Measurements from ENCODE around the gene DCAF6.
A peak's percentile ranks its signal among the peaks of the same experiment; 100 is the strongest.

The DCAF6 gene

GRCh38 chr1:168112673-168113305 lies 176.3 kb downstream of the DCAF6 start:
- peak; percentile 86 for DNase-seq (ENCODE audit: low read depth, low spot score)
- in situ Hi-C loops (cut with HindIII; ENCODE audit: low sequenced_read_pairs): no loop called here
- no peak overlapping the region for H3K4me3 ChIP-seq (ENCODE audit: low read depth, low read length)

DNA sequence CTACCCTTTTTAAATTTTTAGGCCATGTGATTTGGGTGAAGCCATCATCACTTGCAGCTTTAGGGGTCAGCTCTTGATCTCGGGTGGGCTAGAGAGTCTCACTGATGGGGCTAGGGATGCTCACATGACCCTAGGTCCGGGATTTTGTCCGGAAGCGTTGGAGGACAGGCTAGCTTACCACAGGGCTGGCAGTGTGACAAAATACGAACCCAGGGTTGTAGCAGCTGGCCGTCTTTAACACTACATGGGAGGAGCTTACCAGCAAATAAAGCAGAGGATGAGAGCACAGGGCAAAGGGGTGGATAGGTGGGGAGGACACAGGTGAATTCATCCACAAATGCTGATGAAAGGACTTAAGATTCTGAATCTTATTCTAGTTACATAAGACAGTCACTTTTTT lies 178.4 kb downstream of the DCAF6 start:
- in situ Hi-C loops (cut with HindIII; ENCODE audit: low sequenced_read_pairs): no loop called here
- TF ChIP-seq, protein P1, sequence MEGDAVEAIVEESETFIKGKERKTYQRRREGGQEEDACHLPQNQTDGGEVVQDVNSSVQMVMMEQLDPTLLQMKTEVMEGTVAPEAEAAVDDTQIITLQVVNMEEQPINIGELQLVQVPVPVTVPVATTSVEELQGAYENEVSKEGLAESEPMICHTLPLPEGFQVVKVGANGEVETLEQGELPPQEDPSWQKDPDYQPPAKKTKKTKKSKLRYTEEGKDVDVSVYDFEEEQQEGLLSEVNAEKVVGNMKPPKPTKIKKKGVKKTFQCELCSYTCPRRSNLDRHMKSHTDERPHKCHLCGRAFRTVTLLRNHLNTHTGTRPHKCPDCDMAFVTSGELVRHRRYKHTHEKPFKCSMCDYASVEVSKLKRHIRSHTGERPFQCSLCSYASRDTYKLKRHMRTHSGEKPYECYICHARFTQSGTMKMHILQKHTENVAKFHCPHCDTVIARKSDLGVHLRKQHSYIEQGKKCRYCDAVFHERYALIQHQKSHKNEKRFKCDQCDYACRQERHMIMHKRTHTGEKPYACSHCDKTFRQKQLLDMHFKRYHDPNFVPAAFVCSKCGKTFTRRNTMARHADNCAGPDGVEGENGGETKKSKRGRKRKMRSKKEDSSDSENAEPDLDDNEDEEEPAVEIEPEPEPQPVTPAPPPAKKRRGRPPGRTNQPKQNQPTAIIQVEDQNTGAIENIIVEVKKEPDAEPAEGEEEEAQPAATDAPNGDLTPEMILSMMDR (IDR thresholded peaks at IDR 0.05; ENCODE audit: low read depth, low read length): no peak

More at GRCh38 chr1:168112673-168113305, 176.3 kb downstream of the DCAF6 start:
- TF ChIP-seq, protein P1 (IDR thresholded peaks at IDR 0.05; ENCODE audit: low read depth, low read length): no peak

GRCh38 chr1:168116327-168116799 lies 179.9 kb downstream of the DCAF6 start:
- H3K4me3 ChIP-seq (ENCODE audit: low read depth, low read length): no peak overlapping the region
- in situ Hi-C loops (cut with HindIII; ENCODE audit: low sequenced_read_pairs): no loop called here
- TF ChIP-seq, protein P1 (IDR thresholded peaks at IDR 0.05; ENCODE audit: low read depth, low read length): no peak
- DNase-seq (ENCODE audit: low read depth, low spot score): no peak

More for the DNA sequence above, 178.4 kb downstream of the DCAF6 start:
- no peak overlapping the region for H3K4me3 ChIP-seq (ENCODE audit: low read depth, low read length)
- no peak for DNase-seq (ENCODE audit: low read depth, low spot score)

DNA sequence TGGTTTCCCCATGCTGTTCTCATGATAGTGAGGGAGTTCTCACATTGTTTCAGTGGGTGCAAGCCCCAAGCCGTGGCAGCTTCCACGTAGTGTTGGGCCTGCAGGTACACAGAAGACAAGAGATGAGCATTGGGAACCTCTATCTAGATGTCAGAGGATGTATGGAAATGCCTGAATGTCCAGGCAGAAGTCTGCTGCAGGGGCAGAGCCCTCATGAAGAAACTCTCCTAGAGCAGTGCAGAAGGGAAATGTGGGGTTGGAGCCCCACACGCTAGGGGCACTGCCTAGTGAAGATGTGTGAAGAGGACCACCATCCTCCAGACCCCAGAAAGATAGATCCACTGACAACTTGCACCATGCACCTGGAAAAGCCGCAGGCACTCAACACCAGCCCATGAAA lies 183.3 kb downstream of the DCAF6 start:
- TF ChIP-seq, protein P1 (IDR thresholded peaks at IDR 0.05; ENCODE audit: low read depth, low read length): no peak
- in situ Hi-C loops (cut with HindIII; ENCODE audit: low sequenced_read_pairs): no loop called here
- H3K4me3 ChIP-seq (ENCODE audit: low read depth, low read length): no peak overlapping the region
- no peak for DNase-seq (ENCODE audit: low read depth, low spot score)

- peak; percentile 90 for DNase-seq (ENCODE audit: low read depth, low spot score)
- TF ChIP-seq, protein P1 (IDR thresholded peaks at IDR 0.05; ENCODE audit: low read depth, low read length): no peak
These were observed 185.0 kb downstream of the DCAF6 start for GRCh38 chr1:168121401-168122011.

GRCh38 chr1:168125051-168125450 lies 188.6 kb downstream of the DCAF6 start:
- TF ChIP-seq, protein P1 (IDR thresholded peaks at IDR 0.05; ENCODE audit: low read depth, low read length): no peak
- in situ Hi-C loops (cut with HindIII; ENCODE audit: low sequenced_read_pairs): no loop called here
- H3K4me3 ChIP-seq (ENCODE audit: low read depth, low read length): no peak overlapping the region
- no peak for DNase-seq (ENCODE audit: low read depth, low spot score)

More at GRCh38 chr1:168121401-168122011, 185.0 kb downstream of the DCAF6 start:
- H3K4me3 ChIP-seq (ENCODE audit: low read depth, low read length): no peak overlapping the region
- in situ Hi-C loops (cut with HindIII; ENCODE audit: low sequenced_read_pairs): no loop called here

All from astrocyte of the spinal cord (primary cell).